Measurements from ENCODE around the gene MYO5B. TPM values are rescaled to one million over a fixed set of nuclear protein-coding genes. Genes with fewer than 3 reads are reported as not detected.

Gene MYO5B
- total RNA-seq, 2 experiments from 2014 or later: not detected

DNA sequence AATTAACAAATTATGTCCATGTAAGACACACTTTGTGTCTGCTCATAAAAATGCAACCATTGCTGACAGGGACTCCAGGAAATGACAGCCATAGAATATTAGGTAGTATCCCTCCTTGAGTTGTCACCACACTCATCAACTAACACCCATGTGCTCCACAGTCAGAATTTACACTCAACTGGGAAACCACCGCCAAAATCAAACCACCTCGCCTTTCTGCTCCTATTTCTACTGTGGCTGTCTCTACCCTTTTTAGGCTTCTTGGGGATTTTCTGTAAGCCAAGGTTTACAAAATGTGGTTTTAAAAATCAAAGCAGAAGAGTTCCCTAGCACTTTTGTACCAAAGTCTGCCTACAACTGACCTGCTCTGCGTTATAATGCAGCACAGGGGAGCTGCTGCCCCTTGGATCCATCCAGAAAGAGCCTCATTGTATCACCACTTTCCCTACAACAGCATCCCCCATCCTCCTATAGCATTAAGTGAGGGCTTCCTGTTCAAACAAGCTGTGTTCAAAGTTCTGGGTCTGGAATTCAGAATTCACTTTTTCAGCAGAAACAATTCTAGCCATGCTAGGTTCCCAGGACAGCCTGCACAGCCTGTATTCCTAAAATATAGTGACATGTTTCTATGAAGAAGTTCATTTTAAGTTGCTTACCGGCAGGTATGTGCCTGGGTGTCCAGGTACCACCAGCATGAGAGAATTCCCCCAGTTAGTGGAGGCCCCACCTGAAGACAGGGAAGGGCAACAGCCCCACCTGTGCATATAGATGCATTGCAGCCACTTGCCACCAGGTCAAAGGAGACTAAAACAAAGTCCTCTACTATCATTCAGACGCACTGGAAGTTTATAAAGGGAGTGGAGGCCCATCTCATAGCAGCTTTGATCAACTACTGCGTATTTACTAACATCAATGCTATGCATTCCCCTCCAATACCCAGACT, 104.3 kb downstream of the MYO5B start:
- Histone ChIP-seq H3K79me2 (ENCODE audit: insufficient read depth, low read depth, low read length) (no peaks in the 10 kb centered on the region), H3K27ac (ENCODE audit: low read depth, low read length, poor library complexity, severe bottlenecking) (no peak overlapping the region), H3K4me1 (ENCODE audit: insufficient read depth, low read length, poor library complexity, severe bottlenecking) (no peaks in the 10 kb centered on the region), H3K9me2 (ENCODE audit: insufficient read depth, low read length) (no peaks in the 10 kb centered on the region), H4K20me1 (ENCODE audit: insufficient read depth, low read length) (no peaks in the 10 kb centered on the region), H3K4me2 (ENCODE audit: low read length) (no peak overlapping the region), H3K36me3 (ENCODE audit: insufficient read depth, low read length) (no peaks in the 10 kb centered on the region), H3K9me3 (ENCODE audit: low read length) (no peaks in the 10 kb centered on the region), H3K4me3 (ENCODE audit: low read depth, low read length, poor library complexity, severe bottlenecking) (no peak overlapping the region), H2AFZ (ENCODE audit: low read length) (no peak overlapping the region)
- no TSS peak for BruUV-seq (replicated peaks)
- ChIA-PET POLR2A (no interaction called here), CTCF (ENCODE audit: unreplicated experiment) (no interaction called here)
- intact Hi-C loops (cut with micrococcal nuclease; ENCODE audit: unreplicated experiment): no loop called here
- DNase-seq (ENCODE audit: low spot score): no peak
- TF ChIP-seq, protein P1, sequence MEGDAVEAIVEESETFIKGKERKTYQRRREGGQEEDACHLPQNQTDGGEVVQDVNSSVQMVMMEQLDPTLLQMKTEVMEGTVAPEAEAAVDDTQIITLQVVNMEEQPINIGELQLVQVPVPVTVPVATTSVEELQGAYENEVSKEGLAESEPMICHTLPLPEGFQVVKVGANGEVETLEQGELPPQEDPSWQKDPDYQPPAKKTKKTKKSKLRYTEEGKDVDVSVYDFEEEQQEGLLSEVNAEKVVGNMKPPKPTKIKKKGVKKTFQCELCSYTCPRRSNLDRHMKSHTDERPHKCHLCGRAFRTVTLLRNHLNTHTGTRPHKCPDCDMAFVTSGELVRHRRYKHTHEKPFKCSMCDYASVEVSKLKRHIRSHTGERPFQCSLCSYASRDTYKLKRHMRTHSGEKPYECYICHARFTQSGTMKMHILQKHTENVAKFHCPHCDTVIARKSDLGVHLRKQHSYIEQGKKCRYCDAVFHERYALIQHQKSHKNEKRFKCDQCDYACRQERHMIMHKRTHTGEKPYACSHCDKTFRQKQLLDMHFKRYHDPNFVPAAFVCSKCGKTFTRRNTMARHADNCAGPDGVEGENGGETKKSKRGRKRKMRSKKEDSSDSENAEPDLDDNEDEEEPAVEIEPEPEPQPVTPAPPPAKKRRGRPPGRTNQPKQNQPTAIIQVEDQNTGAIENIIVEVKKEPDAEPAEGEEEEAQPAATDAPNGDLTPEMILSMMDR (conservative IDR thresholded peaks at IDR 0.05; ENCODE audit: low read length): no peak
- TF ChIP-seq EZH2phosphoT487 (IDR thresholded peaks at IDR 0.05; ENCODE audit: borderline replicate concordance, low read depth, low read length): no peak

DNA sequence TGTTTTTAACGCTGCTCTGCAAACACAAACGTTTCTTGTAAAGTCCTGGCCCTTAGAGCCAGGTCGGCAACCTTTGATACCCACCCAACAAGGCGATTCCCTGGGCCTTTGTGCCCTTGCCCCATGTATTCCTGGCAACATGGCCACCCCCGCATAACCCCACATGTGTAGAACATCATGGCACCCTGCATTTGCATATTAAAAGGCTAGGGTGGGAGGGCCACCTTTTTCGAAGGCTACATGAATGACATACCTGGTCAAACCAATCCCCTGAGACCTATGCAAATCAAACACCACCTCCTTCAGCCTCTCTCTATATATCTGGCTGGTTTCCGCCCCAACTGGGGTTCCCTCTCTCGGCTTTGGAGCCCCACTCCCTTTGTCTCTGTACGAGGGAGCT, 105.2 kb downstream of the MYO5B start:
- Histone ChIP-seq H2AFZ (ENCODE audit: low read length) (no peak overlapping the region), H3K79me2 (ENCODE audit: insufficient read depth, low read depth, low read length) (no peaks in the 10 kb centered on the region), H3K4me1 (ENCODE audit: insufficient read depth, low read length, poor library complexity, severe bottlenecking) (no peaks in the 10 kb centered on the region), H3K27ac (ENCODE audit: low read depth, low read length, poor library complexity, severe bottlenecking) (no peak overlapping the region), H3K9me2 (ENCODE audit: insufficient read depth, low read length) (no peaks in the 10 kb centered on the region), H3K4me2 (ENCODE audit: low read length) (no peak overlapping the region), H3K4me3 (ENCODE audit: low read depth, low read length, poor library complexity, severe bottlenecking) (no peak overlapping the region), H3K9me3 (ENCODE audit: low read length) (no peaks in the 10 kb centered on the region), H3K36me3 (ENCODE audit: insufficient read depth, low read length) (no peaks in the 10 kb centered on the region), H4K20me1 (ENCODE audit: insufficient read depth, low read length) (no peaks in the 10 kb centered on the region)
- ChIA-PET POLR2A (no interaction called here), CTCF (ENCODE audit: unreplicated experiment) (interaction anchor here (0.7 kb wide), 1 partner anchor 9 kb away, joined by 3 read pairs; no protein-coding TSS in a partner anchor)
- no peak for DNase-seq (ENCODE audit: low spot score)
- TF ChIP-seq, protein P1 (conservative IDR thresholded peaks at IDR 0.05; ENCODE audit: low read length): no peak
- no peak for TF ChIP-seq EZH2phosphoT487 (IDR thresholded peaks at IDR 0.05; ENCODE audit: borderline replicate concordance, low read depth, low read length)
- intact Hi-C loops (cut with micrococcal nuclease; ENCODE audit: unreplicated experiment): no loop called here
- no TSS peak for BruUV-seq (replicated peaks)

DNA sequence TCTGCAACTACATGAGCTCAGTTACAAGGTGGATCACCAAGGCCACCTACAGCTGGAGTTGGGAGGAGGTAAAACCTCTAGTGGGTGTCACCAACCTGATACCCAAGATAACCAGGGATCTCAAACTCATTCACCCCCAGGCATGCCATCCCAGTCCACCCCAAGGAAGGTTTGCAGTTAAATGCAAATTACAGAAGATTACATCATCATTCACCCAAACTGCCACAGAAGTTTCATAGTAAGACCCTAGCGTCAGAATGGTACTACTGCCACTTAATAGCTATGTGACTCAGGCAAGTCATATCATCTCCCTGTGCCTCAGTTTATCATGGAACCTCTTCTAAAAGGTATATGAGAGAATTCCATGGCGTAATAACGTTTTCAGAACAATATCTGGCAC, 111.2 kb downstream of the MYO5B start:
- Histone ChIP-seq H3K9me3 (ENCODE audit: low read length) (no peaks in the 10 kb centered on the region), H3K79me2 (ENCODE audit: insufficient read depth, low read depth, low read length) (no peaks in the 10 kb centered on the region), H3K4me1 (ENCODE audit: insufficient read depth, low read length, poor library complexity, severe bottlenecking) (no peaks in the 10 kb centered on the region), H3K36me3 (ENCODE audit: insufficient read depth, low read length) (no peaks in the 10 kb centered on the region), H3K9me2 (ENCODE audit: insufficient read depth, low read length) (no peaks in the 10 kb centered on the region), H4K20me1 (ENCODE audit: insufficient read depth, low read length) (no peaks in the 10 kb centered on the region), H2AFZ (ENCODE audit: low read length) (no peak overlapping the region), H3K4me3 (ENCODE audit: low read depth, low read length, poor library complexity, severe bottlenecking) (no peak overlapping the region), H3K4me2 (ENCODE audit: low read length) (no peak overlapping the region), H3K27ac (ENCODE audit: low read depth, low read length, poor library complexity, severe bottlenecking) (no peak overlapping the region)
- CTCF ChIA-PET (ENCODE audit: unreplicated experiment): no interaction called here
- POLR2A ChIA-PET: no interaction called here
- intact Hi-C loops (cut with micrococcal nuclease; ENCODE audit: unreplicated experiment): no loop called here
- BruUV-seq (replicated peaks): no TSS peak
- TF ChIP-seq, protein P1 (conservative IDR thresholded peaks at IDR 0.05; ENCODE audit: low read length): no peak
- TF ChIP-seq EZH2phosphoT487 (IDR thresholded peaks at IDR 0.05; ENCODE audit: borderline replicate concordance, low read depth, low read length): no peak
- DNase-seq (ENCODE audit: low spot score): no peak
